Gastroesophageal sphincter (tissue), 3 donors: ENCODE measurements around the gene BST2.
A peak's percentile ranks its signal among the peaks of the same experiment; 100 is the strongest.

Experiments
- EP300 ChIP-seq: sonication (generic); formaldehyde crosslinking; IDR thresholded peaks from one replicate; pipeline ENCODE4 v1.6.1; 2017; ENCODE audit warnings: antibody characterized with exemption, mild to moderate bottlenecking
- POLR2A ChIP-seq, 2 donors: fragments of 450-650 bp; IDR thresholded peaks; one replicate each; pipeline ENCODE4 v1.6.1; 2017; ENCODE audit warnings: antibody characterized with exemption in 2 of 2, mild to moderate bottlenecking in 2 of 2, moderate library complexity in 1 of 2
- TF ChIP-seq, protein P1 (sequence below), 4 experiments: fragments of 200-600 bp in 2 of 4; fragments of 450-650 bp in 2 of 4; sonication (generic) in 1 of 4; IDR thresholded peaks; one replicate each; pipeline ENCODE4 v1.5.1; 2017 to 2019; ENCODE audit warnings: antibody characterized with exemption in 4 of 4, mild to moderate bottlenecking in 2 of 4, moderate library complexity in 2 of 4

DNA sequence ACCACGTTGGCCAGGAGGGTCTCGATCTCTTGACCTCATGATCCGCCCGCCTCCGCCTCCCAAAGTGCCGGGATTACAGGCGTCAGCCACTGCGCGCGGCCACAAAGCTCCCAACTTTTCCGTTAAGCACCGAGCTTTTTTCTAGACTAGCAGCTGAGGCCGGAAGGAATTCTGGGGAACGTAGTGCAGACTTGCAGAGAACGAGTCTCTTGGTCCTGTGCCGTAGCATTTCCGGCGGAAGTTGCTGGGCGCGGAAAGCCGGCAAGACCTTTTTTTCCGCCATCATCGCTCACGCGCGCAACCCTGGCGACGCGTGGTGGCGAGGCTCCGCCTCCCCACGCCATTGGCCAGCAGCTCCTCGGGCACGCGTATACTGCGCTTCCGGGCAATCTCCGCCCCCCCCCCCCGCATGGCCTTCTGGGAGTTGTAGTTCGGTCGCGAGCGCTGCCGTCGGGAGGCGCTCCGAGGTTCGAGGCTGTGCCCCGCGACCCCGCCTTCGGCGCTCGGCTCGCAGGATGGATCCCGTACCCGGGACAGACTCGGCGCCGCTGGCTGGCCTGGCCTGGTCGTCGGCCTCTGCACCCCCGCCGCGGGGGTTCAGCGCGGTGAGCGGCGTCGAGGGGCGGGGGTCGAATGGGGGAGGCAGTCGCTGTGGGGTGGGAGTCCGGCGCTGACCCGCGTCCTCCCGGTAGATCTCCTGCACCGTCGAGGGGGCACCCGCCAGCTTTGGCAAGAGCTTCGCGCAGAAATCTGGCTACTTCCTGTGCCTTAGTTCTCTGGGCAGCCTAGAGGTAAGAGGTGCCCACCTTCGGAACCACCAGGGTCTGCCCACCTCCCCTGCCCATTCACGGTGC lies 14.4 kb upstream of the BST2 start, which contains the start of gene MVB12A:
- TF ChIP-seq, protein P1, sequence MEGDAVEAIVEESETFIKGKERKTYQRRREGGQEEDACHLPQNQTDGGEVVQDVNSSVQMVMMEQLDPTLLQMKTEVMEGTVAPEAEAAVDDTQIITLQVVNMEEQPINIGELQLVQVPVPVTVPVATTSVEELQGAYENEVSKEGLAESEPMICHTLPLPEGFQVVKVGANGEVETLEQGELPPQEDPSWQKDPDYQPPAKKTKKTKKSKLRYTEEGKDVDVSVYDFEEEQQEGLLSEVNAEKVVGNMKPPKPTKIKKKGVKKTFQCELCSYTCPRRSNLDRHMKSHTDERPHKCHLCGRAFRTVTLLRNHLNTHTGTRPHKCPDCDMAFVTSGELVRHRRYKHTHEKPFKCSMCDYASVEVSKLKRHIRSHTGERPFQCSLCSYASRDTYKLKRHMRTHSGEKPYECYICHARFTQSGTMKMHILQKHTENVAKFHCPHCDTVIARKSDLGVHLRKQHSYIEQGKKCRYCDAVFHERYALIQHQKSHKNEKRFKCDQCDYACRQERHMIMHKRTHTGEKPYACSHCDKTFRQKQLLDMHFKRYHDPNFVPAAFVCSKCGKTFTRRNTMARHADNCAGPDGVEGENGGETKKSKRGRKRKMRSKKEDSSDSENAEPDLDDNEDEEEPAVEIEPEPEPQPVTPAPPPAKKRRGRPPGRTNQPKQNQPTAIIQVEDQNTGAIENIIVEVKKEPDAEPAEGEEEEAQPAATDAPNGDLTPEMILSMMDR (IDR thresholded peaks at IDR 0.05) = peak in 1 of 4 experiments; percentile 23
- TF ChIP-seq POLR2A (IDR thresholded peaks at IDR 0.05) (peak in 1 of 2 donors; percentile 9), EP300 (no peak)
